GM23338 (cell line): Measurements from ENCODE around the gene RAPGEFL1. TPM values are rescaled to one million over a fixed set of nuclear protein-coding genes. Genes with fewer than 3 reads are reported as not detected.
"Not testable (repeated sequence)": the region's sequence is repeated elsewhere in the genome, so short reads cannot be mapped to it uniquely, and the experiment has no call there.

ENCODE experiments used
- ATAC-seq: fragments of 200-7000 bp; cut with Tn5 transposase; 3 replicates; pipeline ENCODE4 v1.9.1; 2020
- DNase-seq: peaks from one replicate; pipeline ENCODE4 v3.0.0-alpha.2; 2015; ENCODE audit warnings: low spot score
- H2AFZ ChIP-seq: fragments of 200-600 bp; sonication (generic); 2 replicates; pipeline ENCODE4 v1.8.0; 2016; ENCODE audit warnings: antibody characterized with exemption, mild to moderate bottlenecking, moderate library complexity
- H3F3A ChIP-seq: fragments of 200-600 bp; sonication (generic); replicated peaks from 2 replicates; pipeline ENCODE4 v1.8.0; 2017; ENCODE audit warnings: antibody characterized with exemption, mixed run types, low read depth
- H3K27ac ChIP-seq: fragments of 200-600 bp; sonication (generic); 2 replicates; pipeline ENCODE4 v1.6.1; 2016; ENCODE audit warnings: low read depth
- H3K27me3 ChIP-seq: fragments of 200-600 bp; sonication (generic); 2 replicates; pipeline ENCODE4 v1.8.0; 2016; ENCODE audit warnings: mild to moderate bottlenecking, mixed run types, moderate library complexity; ENCODE audit not compliant: insufficient read depth
- H3K36me3 ChIP-seq: fragments of 200-600 bp; sonication (generic); 2 replicates; pipeline ENCODE4 v1.8.0; 2016; ENCODE audit warnings: mild to moderate bottlenecking; ENCODE audit not compliant: insufficient read depth
- H3K4me1 ChIP-seq: fragments of 200-600 bp; sonication (generic); 2 replicates; pipeline ENCODE4 v1.8.0; 2016; ENCODE audit warnings: mild to moderate bottlenecking, moderate library complexity; ENCODE audit not compliant: insufficient read depth
- H3K4me2 ChIP-seq: fragments of 200-600 bp; sonication (generic); 2 replicates; pipeline ENCODE4 v1.7.1; 2017; ENCODE audit warnings: mixed run types
- H3K4me3 ChIP-seq: fragments of 200-600 bp; sonication (generic); 2 replicates; pipeline ENCODE4 v1.6.1; 2016; ENCODE audit warnings: mixed run types
- H3K79me2 ChIP-seq: fragments of 200-600 bp; sonication (generic); replicated peaks from 2 replicates; pipeline ENCODE4 v1.8.0; 2017; ENCODE audit warnings: mild to moderate bottlenecking; ENCODE audit not compliant: insufficient read depth
- H3K9me2 ChIP-seq: fragments of 200-600 bp; sonication (generic); 2 replicates; pipeline ENCODE4 v1.8.0; 2017; ENCODE audit not compliant: insufficient read depth
- H4K20me1 ChIP-seq: fragments of 200-600 bp; sonication (generic); replicated peaks from 2 replicates; pipeline ENCODE4 v1.8.0; 2017; ENCODE audit warnings: mild to moderate bottlenecking; ENCODE audit not compliant: insufficient read depth
- H3K27ac Mint-ChIP-seq: 2 replicates; pipeline ENCODE4 v1.8.0; 2020; ENCODE audit warnings: inconsistent platforms, mild to moderate bottlenecking, moderate library complexity, mixed read lengths
- H3K27me3 Mint-ChIP-seq: 3 replicates; pipeline ENCODE4 v1.8.0; 2022; ENCODE audit warnings: low read depth, mild to moderate bottlenecking, moderate library complexity, mixed read lengths, inconsistent platforms; ENCODE audit not compliant: insufficient read depth, poor library complexity
- H3K36me3 Mint-ChIP-seq: 3 replicates; pipeline ENCODE4 v1.8.0; 2021; ENCODE audit warnings: low read depth, mild to moderate bottlenecking, inconsistent platforms, moderate library complexity, mixed read lengths
- H3K4me1 Mint-ChIP-seq: 3 replicates; pipeline ENCODE4 v1.8.0; 2020; ENCODE audit warnings: mild to moderate bottlenecking, inconsistent platforms, mixed read lengths
- H3K4me3 Mint-ChIP-seq: 3 replicates; pipeline ENCODE4 v1.8.0; 2021; ENCODE audit warnings: moderate library complexity, mild to moderate bottlenecking, inconsistent platforms, mixed read lengths
- H3K9me3 Mint-ChIP-seq: 3 replicates; pipeline ENCODE4 v1.8.0; 2020; ENCODE audit warnings: moderate library complexity, mild to moderate bottlenecking, inconsistent platforms, mixed read lengths
- CTCF ChIP-seq, 2 experiments: fragments of 200-600 bp in 1 of 2; sonication (generic) in 1 of 2; conservative IDR thresholded peaks; 2 replicates each; pipeline versions ENCODE4 v1.5.1 to v1.6.1; 2016 to 2017; ENCODE audit warnings: antibody characterized with exemption in 2 of 2, low read depth in 2 of 2, mild to moderate bottlenecking in 2 of 2, moderate library complexity in 1 of 2
- EZH2 ChIP-seq: fragments of 200-600 bp; sonication (generic); IDR thresholded peaks from one replicate; pipeline ENCODE4 v1.8.0; 2017; ENCODE audit warnings: antibody characterized with exemption, mild to moderate bottlenecking, low read depth; ENCODE audit not compliant: unreplicated experiment
- EZH2phosphoT487 ChIP-seq: fragments of 200-600 bp; sonication (generic); IDR thresholded peaks from one replicate; pipeline ENCODE4 v1.8.1; 2018; ENCODE audit warnings: antibody characterized with exemption; ENCODE audit not compliant: unreplicated experiment
- JUNB ChIP-seq: IDR thresholded peaks from one replicate; pipeline ENCODE4 v1.6.1; 2016; ENCODE audit warnings: antibody characterized with exemption; ENCODE audit not compliant: unreplicated experiment
- NANOG ChIP-seq: IDR thresholded peaks from 2 replicates; pipeline ENCODE4 v1.6.1; 2016; ENCODE audit warnings: antibody characterized with exemption, borderline replicate concordance
- REST ChIP-seq: IDR thresholded peaks from one replicate; pipeline ENCODE4 v1.6.1; 2018; ENCODE audit warnings: antibody characterized with exemption; ENCODE audit not compliant: unreplicated experiment
- ZNF114 ChIP-seq: fragments of 250-450 bp; sonication (Bioruptor Pico); IDR thresholded peaks from 2 replicates; pipeline ENCODE4 v1.5.0; 2020; ENCODE audit warnings: mild to moderate bottlenecking, moderate library complexity
- ZNF331 ChIP-seq: fragments of 250-450 bp; sonication (Bioruptor Pico); IDR thresholded peaks from 2 replicates; pipeline ENCODE4 v1.5.0; 2020; ENCODE audit warnings: low read depth, mild to moderate bottlenecking, moderate library complexity
- ZNF462 ChIP-seq: fragments of 250-450 bp; sonication (Bioruptor Pico); IDR thresholded peaks from 2 replicates; pipeline ENCODE4 v1.5.0; 2020; ENCODE audit warnings: mild to moderate bottlenecking, moderate library complexity
- polyA plus RNA-seq: library from polyadenylated mRNA; unstranded; fragments of >200 nt; fragmentation: Nextera tagmentation; extraction: Ambion mirVana; gene quantifications from 2 replicates; pipeline ENCODE4 v1.2.1, GENCODE V29; 2016
- total RNA-seq: library from RNA; depleted of rRNA; stranded (reverse); fragments of >200 nt; shearing (Covaris generic); gene quantifications from 2 replicates; pipeline ENCODE4 v1.2.3, GENCODE V29; 2014

RAPGEFL1 gene
- total and polyA plus RNA-seq, 2 experiments from 2014 or later = 6.7 to 14.0 TPM

GRCh38 chr17:40203131-40203530 lies 25.9 kb downstream of the RAPGEFL1 start:
- H3K36me3 ChIP-seq = no peaks in the 10 kb centered on the region
- TF ChIP-seq ZNF331 (CRISPR knock-in tag) (no peak), REST (no peak), ZNF114 (CRISPR knock-in tag) (no peak), EZH2phosphoT487 (no peak), EZH2 (no peak), CTCF (conservative IDR thresholded peaks at IDR 0.05; ENCODE audit: low read depth in 2 of 2) (no peak), NANOG (no peak), ZNF462 (no peak), JUNB (no peak)
- H3K4me3 ChIP-seq = no peak overlapping the region
- H3K27ac Mint-ChIP-seq = no peak overlapping the region
- DNase-seq (no peak), ATAC-seq (no peak)
- H3K9me2 ChIP-seq = no peaks in the 10 kb centered on the region
- H3K4me1 Mint-ChIP-seq = no peaks in the 10 kb centered on the region
- no peaks in the 10 kb centered on the region for H3K36me3 Mint-ChIP-seq
- peaks cover 11% of the 10 kb centered on the region for H3K27me3 Mint-ChIP-seq
- H3F3A ChIP-seq = no peaks in the 10 kb centered on the region
- H4K20me1 ChIP-seq = no peaks in the 10 kb centered on the region
- H2AFZ ChIP-seq = no peak overlapping the region; the same call in 1 of the 2 replicates
- no peak overlapping the region for H3K4me3 Mint-ChIP-seq
- no peak overlapping the region for H3K27ac ChIP-seq
- H3K79me2 ChIP-seq = no peaks in the 10 kb centered on the region
- H3K4me1 ChIP-seq = no peaks in the 10 kb centered on the region
- no peak overlapping the region for H3K4me2 ChIP-seq
- H3K27me3 ChIP-seq = no peaks in the 10 kb centered on the region
- no peaks in the 10 kb centered on the region for H3K9me3 Mint-ChIP-seq

- H3K9me2 ChIP-seq, H3K4me2 ChIP-seq, H3K27ac Mint-ChIP-seq, H3K27me3 ChIP-seq, H3K27me3 Mint-ChIP-seq, H3K4me1 Mint-ChIP-seq, H3K9me3 Mint-ChIP-seq, H3K36me3 Mint-ChIP-seq, H3K4me3 ChIP-seq, DNase-seq, H3K27ac ChIP-seq, H3K79me2 ChIP-seq, H3K36me3 ChIP-seq, H3K4me1 ChIP-seq, ATAC-seq, H4K20me1 ChIP-seq, H3F3A ChIP-seq, H2AFZ ChIP-seq, H3K4me3 Mint-ChIP-seq: not testable (repeated sequence)
Measured at GRCh38 chr17:40206193-40206592, 28.9 kb downstream of the RAPGEFL1 start.
